Renal cortical epithelial cell (primary cell): ENCODE results near the gene SLC36A3. TPM values are rescaled to one million over a fixed set of nuclear protein-coding genes. Genes with fewer than 3 reads are reported as not detected.
"Not testable (repeated sequence)": the region's sequence is repeated elsewhere in the genome, so short reads cannot be mapped to it uniquely, and the experiment has no call there.

ENCODE experiments used
- DNase-seq: peaks from one replicate; pipeline ENCODE4 v3.0.0-alpha.2; 2011; ENCODE audit warnings: low read depth
- total RNA-seq: library from RNA; depleted of rRNA; stranded (reverse); fragments of >200 nt; gene quantifications from 2 replicates; pipeline ENCODE4 v1.2.3, GENCODE V29; 2014

The SLC36A3 gene
- not detected in 2 replicates for total RNA-seq

DNA sequence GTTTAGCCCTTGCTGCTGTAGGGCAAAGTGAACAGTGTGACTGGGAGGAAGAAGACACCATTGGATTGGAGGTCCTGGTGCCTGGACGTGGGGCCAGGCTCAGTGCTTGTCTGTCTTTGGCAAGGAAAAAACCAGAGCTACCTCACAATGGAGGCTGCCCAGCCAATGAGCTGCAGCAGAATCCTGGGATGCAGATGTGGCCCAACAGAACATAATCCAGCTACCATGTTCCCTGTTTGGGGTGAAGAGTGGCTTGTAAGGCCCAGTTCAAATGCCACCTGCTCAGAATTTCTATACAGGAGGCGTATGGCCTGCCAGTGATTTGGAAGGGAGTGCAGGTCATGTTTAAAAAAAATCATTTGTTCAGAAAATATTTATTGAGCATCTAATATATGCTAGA lies at the start of gene SLC36A3:
Gene SLC36A3 (minus strand): TSS at position 101 of the 400 bp plus-strand sequence. CDS start 412 bp downstream, outside the sequence.
- no peak for DNase-seq

DNA sequence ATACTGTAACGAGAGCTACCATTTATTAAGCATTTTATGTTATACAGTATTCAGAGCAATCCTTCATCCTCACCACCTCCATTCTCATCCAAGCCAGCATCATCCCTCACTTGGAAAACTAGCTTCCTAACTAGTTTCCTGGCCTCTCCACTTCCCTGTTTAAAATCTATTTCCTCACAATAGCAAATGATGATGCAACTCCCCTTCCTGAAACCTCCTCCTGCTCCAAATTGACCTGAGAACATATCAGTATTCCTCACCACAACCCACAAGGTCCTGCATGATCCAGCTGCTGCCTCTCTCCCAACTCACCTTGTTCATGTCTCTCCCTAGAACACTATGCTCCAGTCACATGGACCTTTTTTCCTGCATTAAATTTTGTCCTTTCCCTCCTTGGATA lies 48.1 kb upstream of the SLC36A3 start:
- peak; percentile 60 for DNase-seq

GRCh38 chr5:151348789-151349188 lies 45.2 kb upstream of the SLC36A3 start:
- DNase-seq, result no peak

DNA sequence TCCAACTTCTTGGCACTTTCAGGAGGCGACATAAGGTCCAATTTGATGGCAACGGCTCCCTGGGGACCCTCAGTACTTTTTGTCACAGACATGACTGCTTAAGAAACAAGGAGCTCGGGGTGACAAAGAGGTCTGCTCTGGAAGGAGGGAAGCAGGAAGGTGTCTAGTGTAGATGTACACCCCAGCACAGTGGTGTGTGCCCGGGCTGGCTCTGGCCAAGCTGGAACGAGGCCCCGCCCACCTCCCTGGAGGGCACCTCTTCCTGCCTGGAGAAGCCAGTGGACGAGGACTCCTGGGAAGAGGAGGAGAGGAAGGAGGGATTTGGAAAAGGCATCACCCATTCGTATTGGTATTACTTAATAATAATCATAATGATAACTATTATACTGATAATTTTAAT lies 43.8 kb upstream of the SLC36A3 start, which contains the start of gene SLC36A2:
Gene SLC36A2 (minus strand): TSS at position 191 of the 400 bp plus-strand sequence. CDS start 99 bp downstream, at position 92.
- no peak for DNase-seq

GRCh38 chr5:151345808-151346478 lies 42.4 kb upstream of the SLC36A3 start:
- DNase-seq, result peak; percentile 65

GRCh38 chr5:151345187-151345807 lies 41.7 kb upstream of the SLC36A3 start:
- DNase-seq, result peak; percentile 69

- DNase-seq, result no peak
Measured at GRCh38 chr5:151344088-151344487, 40.5 kb upstream of the SLC36A3 start.

DNA sequence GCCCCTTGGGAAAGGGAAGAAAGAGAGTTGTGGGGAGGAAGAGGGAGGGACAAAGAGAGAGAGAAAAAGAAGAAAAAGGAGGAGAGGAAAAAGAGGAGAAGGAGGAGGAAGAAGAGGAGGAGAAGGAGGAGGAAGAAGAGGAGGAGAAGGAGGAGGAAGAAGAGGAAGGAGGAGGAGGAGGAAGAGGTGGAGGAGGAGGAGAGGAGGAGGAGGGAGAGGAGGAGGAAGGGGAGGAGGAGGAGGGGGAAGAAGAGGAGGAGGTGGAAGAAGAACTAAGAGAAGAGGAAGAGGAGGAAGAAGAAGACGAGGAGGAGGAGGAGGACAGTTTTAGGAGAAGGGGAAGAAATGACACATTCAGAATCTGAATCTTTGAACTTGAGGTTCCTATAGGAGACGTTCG lies 36.4 kb upstream of the SLC36A3 start:
- no peak for DNase-seq

DNA sequence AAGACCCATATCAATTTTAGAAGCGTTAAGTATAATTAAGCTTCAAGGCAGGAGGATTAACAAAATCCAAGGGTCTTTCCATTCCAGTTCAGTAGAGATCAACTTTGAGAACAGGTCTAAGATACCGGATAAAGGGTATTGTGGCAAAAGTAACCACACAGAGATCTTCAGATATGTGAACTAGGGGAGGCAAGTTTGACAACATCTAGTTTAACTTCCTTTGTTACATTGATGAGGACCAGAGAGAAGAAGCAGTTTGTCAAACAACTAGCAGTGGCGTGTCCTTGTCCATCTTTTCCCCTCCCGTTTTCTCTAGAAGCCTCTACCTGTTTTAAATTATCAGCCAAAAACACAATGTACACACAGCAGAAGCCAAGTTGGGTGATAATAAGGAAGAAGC lies 35.2 kb upstream of the SLC36A3 start:
- DNase-seq, result no peak

- no peak for DNase-seq
Measured at GRCh38 chr5:151332857-151333256, 29.3 kb upstream of the SLC36A3 start.

DNA sequence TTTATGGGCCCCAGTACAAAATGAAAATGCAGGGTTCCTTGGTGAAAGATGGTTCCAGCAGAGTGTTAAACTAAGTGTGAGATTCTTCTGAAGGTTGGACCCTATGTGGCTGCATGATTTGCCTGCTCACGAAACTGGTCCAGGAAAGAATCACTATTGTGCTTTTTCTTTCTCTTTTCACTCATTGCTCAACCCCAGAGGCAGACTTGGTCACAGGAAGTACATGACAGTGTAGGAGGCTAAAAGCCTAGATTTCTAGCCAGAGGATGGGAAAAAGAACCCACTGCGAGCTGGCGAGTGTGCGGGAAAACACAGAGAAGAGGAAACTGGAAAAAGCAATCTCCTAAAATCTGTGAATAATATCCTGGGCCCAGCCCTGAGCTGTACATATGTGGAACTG lies 25.2 kb upstream of the SLC36A3 start:
- no peak for DNase-seq

DNA sequence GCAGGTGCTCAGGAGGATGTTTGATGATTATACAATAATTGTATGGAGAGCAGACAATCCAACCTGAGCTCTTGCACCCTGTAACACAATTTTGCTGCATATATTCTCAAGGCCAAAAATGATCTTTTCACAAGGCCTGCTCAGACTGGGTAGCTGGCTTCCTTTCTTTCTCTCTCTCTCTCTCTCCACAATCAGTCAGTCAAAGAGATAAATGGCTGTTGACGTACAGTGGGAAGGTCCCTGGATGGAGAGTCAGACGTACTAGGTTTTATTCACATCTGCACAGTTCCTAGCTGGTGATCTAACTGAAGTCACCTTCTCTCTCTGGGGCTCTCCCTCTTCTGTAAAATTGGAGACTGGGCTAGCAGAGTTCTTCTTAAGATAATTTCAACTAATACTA lies 24.0 kb upstream of the SLC36A3 start:
- DNase-seq, result no peak

- DNase-seq, result no peak
Measured at GRCh38 chr5:151326266-151326665, 22.7 kb upstream of the SLC36A3 start.

DNA sequence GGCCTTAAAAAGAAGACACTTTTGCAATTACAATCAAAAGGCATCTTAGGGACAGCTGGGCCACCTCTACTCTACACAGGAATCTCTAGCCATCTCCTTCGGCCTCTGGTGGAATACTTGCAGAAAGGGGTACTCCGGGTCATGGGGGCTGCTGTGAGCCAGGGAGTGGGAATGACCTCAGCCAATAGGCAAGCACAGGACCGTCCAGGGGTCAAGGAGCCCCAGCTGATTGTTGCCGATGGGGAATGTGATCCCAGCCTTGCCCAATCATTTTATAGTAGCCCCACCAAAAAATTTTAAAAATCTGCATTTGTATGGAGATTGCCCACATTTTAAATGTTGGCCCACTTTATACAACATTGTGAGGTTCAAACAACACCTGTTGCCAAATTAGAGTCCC lies 16.9 kb upstream of the SLC36A3 start:
- no peak for DNase-seq

GRCh38 chr5:151318850-151319732 lies 15.5 kb upstream of the SLC36A3 start:
- DNase-seq, result peak; percentile 16

GRCh38 chr5:151317871-151318270 lies 14.3 kb upstream of the SLC36A3 start:
- DNase-seq, result no peak

- peak; percentile 33 for DNase-seq
Measured at GRCh38 chr5:151315998-151316597, 12.5 kb upstream of the SLC36A3 start.

DNA sequence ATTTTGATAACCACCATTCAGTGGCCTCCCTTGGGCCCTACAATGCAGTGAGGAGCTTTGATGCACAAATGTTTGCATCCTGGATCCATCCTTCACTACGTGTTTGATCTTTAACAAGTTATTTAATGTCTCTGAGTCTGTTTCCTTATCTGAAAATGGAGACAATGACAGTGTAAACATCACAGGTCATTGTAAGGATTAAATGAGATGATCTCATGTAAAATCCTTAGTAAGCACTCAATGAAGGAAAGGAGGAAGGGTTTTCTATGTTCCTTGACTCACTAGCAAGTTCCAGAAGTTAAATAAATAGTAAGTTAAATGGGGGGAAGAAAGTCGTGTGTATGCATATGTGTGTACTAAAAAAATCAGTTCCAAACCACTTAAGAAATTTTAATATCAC lies 9.8 kb upstream of the SLC36A3 start:
- no peak for DNase-seq

GRCh38 chr5:151312756-151313324 lies 9.3 kb upstream of the SLC36A3 start:
- no peak for DNase-seq

DNA sequence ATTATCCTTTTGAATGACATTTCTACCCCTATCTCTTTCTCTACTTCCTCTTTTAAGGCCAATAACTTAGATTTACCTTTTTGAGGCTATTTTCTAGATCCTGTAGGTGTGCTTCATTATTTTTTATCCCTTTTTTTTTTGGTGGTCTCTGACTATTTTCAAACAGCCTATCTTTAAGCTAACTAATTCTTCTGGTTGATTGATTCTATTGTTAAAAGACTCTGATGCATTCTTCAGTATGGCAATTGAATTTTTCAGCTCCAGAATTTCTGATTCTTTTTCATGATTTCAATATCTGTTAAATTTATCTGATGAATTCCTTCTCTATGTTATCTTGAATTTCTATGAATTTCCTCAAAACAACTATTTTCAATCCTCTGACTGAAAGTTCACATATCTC lies 7.4 kb upstream of the SLC36A3 start:
- no peak for DNase-seq

DNA sequence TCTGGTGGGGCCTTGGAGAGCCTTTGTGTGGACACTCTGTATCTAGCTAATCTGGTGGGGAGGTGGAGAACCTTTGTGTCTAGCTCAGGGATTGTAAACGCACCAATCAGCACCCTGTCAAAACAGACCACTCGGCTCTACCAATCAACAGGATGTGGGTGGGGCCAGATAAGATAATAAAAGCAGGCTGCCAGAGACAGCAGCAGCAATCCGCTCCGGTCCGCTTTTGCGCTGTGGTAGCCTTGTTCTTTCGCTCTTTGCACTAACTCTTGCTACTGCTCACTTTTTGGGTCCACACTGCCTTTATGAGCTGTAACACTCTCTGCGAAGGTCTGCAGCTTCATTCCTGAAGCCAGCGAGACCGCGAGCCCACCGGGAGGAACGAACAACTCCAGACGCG lies 6.3 kb upstream of the SLC36A3 start:
- DNase-seq, result not testable (repeated sequence)

DNA sequence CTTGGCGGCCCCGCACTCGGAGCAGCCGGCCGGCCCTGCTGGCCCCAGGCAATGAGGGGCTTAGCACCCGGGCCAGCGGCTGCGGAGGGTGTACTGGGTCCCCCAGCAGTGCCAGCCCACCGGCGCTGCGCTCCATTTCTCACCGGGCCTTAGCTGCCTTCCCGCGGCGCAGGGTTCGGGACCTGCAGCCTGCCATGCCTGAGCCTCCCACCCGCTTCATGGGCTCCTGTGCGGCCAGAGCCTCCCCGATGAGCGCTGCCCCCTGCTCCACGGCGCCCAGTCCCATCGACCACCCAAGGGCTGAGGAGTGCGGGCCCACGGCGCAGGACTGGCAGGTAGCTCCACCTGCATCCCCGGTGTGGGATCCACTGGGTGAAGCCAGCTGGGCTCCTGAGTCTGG lies 5.7 kb upstream of the SLC36A3 start:
- not testable (repeated sequence) for DNase-seq
